ENCODE data around the gene MRPL12. TPM values are rescaled to one million over a fixed set of nuclear protein-coding genes. Genes with fewer than 3 reads are reported as not detected.

The MRPL12 gene
- total and polyA plus RNA-seq, 2 of the 13 experiments (the other 11 are each of a cell fraction or from before 2014, with no cell fraction given) = 39.1 to 94.1 TPM

- TF ChIP-seq KDM4B (CRISPR knock-in tag; IDR thresholded peaks at IDR 0.05) = no peak
- TF ChIP-seq MED13 (CRISPR knock-in tag; IDR thresholded peaks at IDR 0.05) = peak; percentile 41; the same call in 1 of the 2 replicates
- peak; percentile 5; the same call in 1 of the 2 replicates for TF ChIP-seq CEBPG (CRISPR knock-in tag; IDR thresholded peaks at IDR 0.05)
- TF ChIP-seq ZNF614 (CRISPR knock-in tag; IDR thresholded peaks at IDR 0.05; ENCODE audit: borderline replicate concordance) = no peak; the same call in 1 of the 2 replicates
- 0 out of 2 replicates have a peak, but pooled peaks have one; percentile 11 for TF ChIP-seq PITX1 (CRISPR knock-in tag; IDR thresholded peaks at IDR 0.05)
- TF ChIP-seq ZC3H13 (CRISPR knock-in tag; IDR thresholded peaks at IDR 0.05) = no peak
- 0 out of 2 replicates have a peak, but pooled peaks have one; percentile 49 for TF ChIP-seq ZBTB3 (CRISPR knock-in tag; IDR thresholded peaks at IDR 0.05; ENCODE audit: borderline replicate concordance, low read depth)
- peak; percentile 84; the same call in 1 of the 2 replicates for TF ChIP-seq TP53 (CRISPR knock-in tag; conservative IDR thresholded peaks at IDR 0.05)
- no peak for TF ChIP-seq ARID3A (IDR thresholded peaks at IDR 0.05; ENCODE audit: low read depth, low read length)
- TF ChIP-seq ZFY (CRISPR knock-in tag; IDR thresholded peaks at IDR 0.05) = peak; percentile 66
- no peak for TF ChIP-seq IKZF1 (IDR thresholded peaks at IDR 0.05)
- TF ChIP-seq PPARG (CRISPR knock-in tag; conservative IDR thresholded peaks at IDR 0.05) = no peak
- no peak for TF ChIP-seq BHLHE40 (IDR thresholded peaks at IDR 0.05; ENCODE audit: low read length)
- TF ChIP-seq ZFP36 (IDR thresholded peaks at IDR 0.05; ENCODE audit: borderline replicate concordance, low read depth, low read length, partially characterized antibody) = no peak
- peak; percentile 26; the same call in 1 of the 2 replicates for TF ChIP-seq ZNF782 (CRISPR knock-in tag; IDR thresholded peaks at IDR 0.05; ENCODE audit: borderline replicate concordance)
- TF ChIP-seq SALL1 (CRISPR knock-in tag; IDR thresholded peaks at IDR 0.05) = peak; percentile 63
- no peak for TF ChIP-seq ZKSCAN1 (IDR thresholded peaks at IDR 0.05; ENCODE audit: low read length)
- TF ChIP-seq ZNF574 (CRISPR knock-in tag; IDR thresholded peaks at IDR 0.05) = peak; percentile 96
- TF ChIP-seq ZNF788 (CRISPR knock-in tag; IDR thresholded peaks at IDR 0.05; ENCODE audit: borderline replicate concordance) = no peak
- TF ChIP-seq FOXA3 (CRISPR knock-in tag; IDR thresholded peaks at IDR 0.05) = peak; percentile 49
- TF ChIP-seq ZGPAT (CRISPR knock-in tag; IDR thresholded peaks at IDR 0.05) = peak; percentile 93
- TF ChIP-seq SATB2 (CRISPR knock-in tag; IDR thresholded peaks at IDR 0.05) = no peak
- no peak for TF ChIP-seq ZNF784 (CRISPR knock-in tag; IDR thresholded peaks at IDR 0.05; ENCODE audit: borderline replicate concordance)
- no peak for TF ChIP-seq RBM22 (optimal IDR thresholded peaks at IDR 0.05; ENCODE audit: low read length)
- TF ChIP-seq SMAD1 (CRISPR knock-in tag; IDR thresholded peaks at IDR 0.05; ENCODE audit: borderline replicate concordance, low read depth) = no peak; the same call in 1 of the 2 replicates
These were observed 19.4 kb upstream of the MRPL12 start, which contains the start of the genes ARL16 and HGS (continued) for GRCh38 chr17:81683584-81684441.

All from HepG2 (cell line).